Uterus (tissue), 2 donors: ENCODE measurements around the gene TBK1.

ENCODE experiments used
- CTCF ChIP-seq, 4 experiments: fragments of 200-600 bp in 2 of 4; fragments of 450-650 bp in 2 of 4; sonication (generic) in 2 of 4; IDR thresholded peaks; one replicate each; pipeline ENCODE4 v1.5.1; 2016 to 2019; ENCODE audit warnings: antibody characterized with exemption in 4 of 4, mild to moderate bottlenecking in 2 of 4, moderate library complexity in 1 of 4
- POLR2A ChIP-seq, 2 donors: fragments of 450-650 bp; IDR thresholded peaks; one replicate each; pipeline ENCODE4 v1.6.1; 2016; ENCODE audit warnings: antibody characterized with exemption in 2 of 2, mild to moderate bottlenecking in 1 of 2, moderate library complexity in 1 of 2

GRCh38 chr12:64455506-64455905, 3.6 kb downstream of the TBK1 start:
- TF ChIP-seq CTCF (IDR thresholded peaks at IDR 0.05) (no peak), POLR2A (IDR thresholded peaks at IDR 0.05) (no peak)
